ENCODE data around the gene PLEKHB2.
"Not testable (repeated sequence)": the region's sequence is repeated elsewhere in the genome, so short reads cannot be mapped to it uniquely, and the experiment has no call there.

Gene PLEKHB2, protein sequence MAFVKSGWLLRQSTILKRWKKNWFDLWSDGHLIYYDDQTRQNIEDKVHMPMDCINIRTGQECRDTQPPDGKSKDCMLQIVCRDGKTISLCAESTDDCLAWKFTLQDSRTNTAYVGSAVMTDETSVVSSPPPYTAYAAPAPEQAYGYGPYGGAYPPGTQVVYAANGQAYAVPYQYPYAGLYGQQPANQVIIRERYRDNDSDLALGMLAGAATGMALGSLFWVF

DNA sequence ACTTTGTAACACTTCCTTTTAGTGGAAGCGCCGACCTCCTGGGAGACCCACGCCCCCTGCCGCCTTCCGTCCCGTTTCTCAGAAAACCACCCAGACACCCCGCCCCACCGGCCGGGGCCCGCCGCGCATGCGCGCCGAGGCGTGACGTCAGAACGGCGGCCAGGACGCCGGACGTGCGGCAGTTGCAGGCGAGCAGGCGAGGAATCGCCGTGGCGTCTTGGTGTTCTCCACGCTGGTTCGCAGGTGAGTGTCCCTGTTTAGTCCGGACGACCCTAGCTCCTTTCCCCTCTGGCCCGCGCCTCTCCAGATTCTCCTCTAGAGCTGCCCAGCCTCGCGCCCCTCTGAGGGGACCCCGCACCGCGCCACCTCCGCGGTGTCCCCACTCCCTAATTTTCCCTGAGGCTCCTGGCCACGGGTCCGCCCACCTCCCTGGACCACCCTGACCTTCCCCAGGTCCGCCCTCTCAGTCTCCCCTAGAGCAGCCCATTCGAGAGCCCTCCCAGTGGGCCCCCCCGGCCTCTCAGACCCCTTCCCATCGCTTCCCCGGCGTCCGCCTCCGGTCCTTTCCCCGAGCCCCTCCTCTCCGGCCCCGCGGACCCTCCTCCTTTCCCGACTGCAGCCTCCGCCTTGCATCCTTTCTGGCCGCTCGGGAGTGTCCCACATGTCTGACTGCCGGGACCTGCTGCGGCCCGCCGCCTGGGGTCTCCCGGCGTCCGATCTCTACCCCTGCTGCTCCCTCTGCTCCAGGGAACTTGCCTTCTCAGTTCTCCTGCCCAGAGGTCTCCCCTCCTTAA is at the start of gene PLEKHB2:
Gene PLEKHB2, plus strand, starts transcription at position 181 of the 794 bp plus-strand sequence. CDS start 15,606 bp downstream, outside the sequence.
- DNase-seq (ENCODE audit: low read depth, low spot score) = peak; percentile 97

DNA sequence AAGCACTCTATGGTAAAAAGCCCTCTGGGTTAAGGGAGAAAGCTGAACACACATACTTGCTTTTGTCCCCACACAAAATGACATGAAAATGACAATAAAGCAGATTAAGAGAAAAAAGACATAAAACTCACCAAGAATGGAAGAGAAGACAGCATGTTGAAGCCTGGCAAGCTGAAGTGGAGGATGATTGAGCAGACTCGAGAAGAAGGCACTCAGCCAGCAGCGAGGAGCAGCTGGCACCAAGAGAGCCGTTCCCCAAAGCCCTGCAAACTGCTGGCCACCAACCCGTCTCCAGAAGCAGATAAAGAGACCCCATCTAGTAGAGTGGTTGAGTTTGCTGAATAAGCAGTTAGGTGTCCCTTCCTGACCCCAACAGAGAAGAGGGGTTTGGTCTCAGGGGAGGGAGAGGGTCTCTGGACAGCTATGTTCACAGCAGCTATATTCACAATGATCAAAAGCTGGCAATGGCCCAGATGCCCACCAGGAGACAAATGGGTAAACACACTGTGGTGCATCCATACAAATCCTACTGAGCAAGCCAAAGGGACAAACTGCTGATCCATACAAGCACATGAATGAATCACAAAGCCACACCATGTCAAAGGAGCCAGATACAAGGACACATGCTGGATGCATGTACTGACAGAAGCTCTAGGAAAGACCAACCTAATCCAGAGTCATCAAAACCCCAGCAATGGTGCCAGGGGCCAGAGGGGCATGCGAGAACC is 48.8 kb upstream of the PLEKHB2 start:
- no peak for DNase-seq (ENCODE audit: low read depth, low spot score)

DNA sequence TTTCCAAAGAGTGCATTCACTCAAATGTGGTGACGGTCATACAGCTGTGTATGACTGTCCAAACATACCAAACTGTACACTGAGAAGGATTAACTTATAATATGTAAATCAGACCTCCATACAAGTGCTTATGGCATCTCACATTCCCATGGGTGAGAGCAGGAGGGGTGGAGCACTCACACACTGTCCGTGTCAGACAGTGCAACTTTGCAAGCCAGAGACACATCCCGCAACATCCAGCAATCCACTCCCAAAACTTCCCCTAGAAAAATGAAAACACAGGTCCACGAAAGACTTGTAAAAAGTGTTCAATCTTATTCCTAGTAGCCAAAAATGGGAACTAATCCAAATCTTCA is 48.2 kb upstream of the PLEKHB2 start:
- no peak for DNase-seq (ENCODE audit: low read depth, low spot score)

DNA sequence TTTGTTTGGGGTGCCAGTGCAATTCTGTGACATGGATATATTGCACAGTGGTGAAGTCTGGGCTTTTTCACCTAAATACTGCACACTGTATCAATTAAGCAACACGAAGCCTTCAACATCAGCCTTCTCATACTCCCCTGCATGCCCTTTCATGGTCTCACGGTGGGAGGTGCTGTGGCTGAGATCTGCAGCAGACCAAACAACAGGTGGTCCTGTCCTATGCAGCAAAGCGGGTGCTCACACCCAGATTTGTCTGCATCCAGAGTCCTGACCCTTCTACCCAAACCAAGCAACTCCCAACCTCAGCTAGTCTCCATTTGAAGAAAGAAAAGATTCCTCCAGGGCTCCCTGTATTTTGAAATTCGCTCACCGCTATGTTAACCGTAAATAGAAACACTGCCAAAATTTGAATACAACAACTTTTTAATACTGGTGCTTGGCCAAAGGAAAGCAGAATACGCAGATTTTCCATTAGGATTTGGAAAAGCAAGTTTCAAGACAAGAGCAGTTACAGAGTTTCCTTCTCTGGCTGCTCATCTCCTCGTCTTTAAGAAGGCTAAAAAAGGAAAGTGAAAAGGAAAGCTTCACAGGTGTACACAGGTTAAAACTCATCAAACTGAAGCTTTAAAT is 46.8 kb upstream of the PLEKHB2 start:
- DNase-seq (ENCODE audit: low read depth, low spot score) = no peak

DNA sequence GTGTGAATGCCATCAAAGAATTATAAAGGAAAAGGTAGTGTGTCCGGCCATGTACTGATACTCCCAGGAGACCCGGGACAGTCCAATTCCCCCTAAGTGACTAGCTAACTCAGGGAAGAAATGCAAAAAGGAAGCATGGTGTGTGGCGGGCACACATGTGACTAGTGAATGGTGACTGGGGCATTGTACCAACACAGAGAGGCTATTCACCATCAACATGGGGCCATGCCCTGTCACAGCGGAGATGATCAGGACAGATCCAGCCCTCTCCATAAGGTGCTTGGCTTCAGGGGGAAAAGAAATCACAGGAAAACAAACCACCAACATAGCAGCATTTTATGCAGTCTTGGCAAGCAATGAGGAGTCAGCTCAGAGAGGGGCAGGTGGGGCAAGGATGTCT is 46.2 kb upstream of the PLEKHB2 start:
- no peak for DNase-seq (ENCODE audit: low read depth, low spot score)

DNA sequence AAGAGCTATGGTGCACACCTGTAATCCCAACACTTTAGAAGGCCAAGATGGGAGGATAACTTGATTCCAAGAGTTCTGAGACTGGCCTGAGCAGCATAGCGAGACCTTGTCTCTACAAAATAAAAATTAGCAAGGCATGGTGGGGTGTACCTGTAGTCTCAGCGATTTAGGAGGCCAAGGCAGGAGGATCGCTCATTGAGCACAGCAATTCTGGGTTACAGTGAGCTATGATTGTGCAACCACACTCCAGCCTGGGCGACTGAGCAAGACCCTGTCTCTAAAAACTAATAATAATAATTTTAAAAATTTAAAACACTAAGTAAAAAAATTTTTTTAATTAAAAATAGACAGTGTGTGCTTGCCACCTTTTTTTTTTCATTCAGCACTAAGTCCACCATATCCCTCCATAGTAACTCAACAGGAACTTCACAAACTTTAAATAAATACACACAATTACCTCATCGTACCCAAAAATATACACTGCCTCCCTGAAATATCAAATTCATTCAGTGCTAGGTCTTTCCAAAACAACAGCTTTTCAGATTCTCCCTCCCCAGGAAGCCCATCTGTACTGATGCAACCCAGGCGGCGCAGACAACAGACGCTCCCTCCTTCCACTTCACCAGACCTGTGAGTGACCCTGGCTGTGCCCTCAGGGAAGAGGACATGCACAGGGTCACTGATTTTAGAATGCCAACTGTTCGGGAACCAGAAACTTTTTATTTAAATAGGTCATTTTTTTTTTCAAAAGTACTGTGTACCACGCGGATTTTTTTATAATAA is 41.4 kb upstream of the PLEKHB2 start:
- no peak for DNase-seq (ENCODE audit: low read depth, low spot score)

DNA sequence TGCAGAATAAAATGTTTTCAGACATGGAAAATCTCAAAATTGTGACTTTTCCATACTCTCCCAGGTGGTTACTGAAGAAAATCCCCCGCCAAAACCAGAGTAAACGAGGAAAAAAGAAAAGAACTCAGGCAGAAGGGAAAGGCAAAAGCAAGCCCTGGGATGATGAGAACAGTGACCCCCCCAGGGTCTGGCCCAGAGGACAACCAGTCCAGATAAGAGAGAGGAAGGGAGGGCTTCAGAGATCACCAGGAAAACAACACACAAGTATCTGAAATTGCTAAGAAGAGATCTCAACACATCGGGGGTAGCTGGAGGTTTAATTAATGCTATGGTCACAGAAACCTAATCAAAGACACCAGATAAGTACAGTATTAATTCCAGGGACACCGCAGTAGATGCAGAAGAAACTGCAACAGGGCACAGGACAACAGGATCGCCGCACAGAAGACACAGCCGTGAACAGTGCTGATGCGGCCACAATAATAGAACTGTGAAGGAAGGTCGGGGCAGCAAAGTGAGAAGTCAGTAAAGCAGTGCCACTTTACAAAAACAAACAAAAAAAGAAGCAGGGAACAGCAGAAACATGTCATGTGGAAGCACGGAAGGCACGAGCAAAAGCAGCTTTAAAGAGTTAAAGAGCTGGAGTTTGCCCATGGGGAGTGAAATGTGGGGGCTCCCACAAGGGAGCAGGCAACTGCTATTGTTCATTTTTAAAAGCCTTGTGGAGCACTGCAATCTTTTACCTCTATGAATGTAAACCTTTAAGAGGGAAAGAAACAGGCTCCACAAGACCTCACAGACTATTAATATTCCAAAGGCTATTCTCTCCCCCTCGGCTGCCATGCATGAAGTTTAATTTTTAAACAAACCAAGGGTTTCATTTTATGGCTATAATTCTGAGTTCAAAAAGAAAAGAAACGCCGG is 40.3 kb upstream of the PLEKHB2 start:
- no peak for DNase-seq (ENCODE audit: low read depth, low spot score)

DNA sequence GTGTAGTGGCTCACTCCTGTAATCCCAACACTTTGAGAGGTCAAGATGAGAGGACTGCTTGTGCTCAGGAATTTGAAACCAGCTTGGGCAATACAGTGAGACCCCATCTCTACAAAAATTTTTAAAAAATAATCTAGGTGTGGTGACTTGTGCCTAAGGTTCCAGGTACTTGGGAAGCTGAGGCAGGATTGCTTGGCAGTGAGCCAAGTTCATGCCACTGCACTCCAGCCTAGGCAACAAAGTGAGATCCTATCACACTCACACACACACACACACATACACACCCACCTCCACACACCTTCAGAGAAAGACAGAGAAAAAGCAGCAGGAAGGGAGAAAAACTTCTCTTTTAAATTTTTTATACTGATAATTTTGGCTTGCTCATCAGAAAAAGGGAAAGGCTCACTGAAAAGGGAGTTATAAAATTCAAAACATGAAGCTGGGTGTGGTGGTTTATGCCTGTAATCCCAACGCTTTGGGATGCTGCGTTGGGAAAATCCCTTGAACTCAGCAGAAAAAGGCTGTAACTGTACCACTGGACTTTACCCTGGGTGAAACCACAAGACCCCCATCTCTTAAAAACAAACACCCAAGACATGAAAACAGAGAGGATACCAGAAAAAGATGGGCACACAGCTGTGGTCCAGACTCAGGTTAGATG is 37.5 kb upstream of the PLEKHB2 start:
- DNase-seq (ENCODE audit: low read depth, low spot score) = no peak

DNA sequence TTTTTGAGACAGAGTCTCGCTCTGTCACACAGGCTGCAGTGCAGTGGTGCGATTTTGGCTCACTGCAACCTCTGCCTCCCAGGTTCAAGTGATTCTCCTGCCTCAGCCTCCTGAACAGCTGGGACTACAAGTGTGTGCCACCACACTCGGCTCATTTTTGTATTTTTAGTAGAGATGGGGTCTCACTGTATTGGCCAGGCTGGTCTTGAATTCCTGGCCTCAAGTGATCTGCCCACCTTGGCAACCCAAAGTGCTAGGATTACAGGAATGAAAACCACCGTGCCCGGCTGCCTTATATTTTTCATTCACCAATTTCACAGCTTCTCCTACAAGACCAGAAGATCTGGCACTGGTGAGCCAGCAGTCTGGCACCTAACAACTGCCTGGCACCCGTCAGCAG is 37.0 kb upstream of the PLEKHB2 start:
- not testable (repeated sequence) for DNase-seq (ENCODE audit: low read depth, low spot score)

DNA sequence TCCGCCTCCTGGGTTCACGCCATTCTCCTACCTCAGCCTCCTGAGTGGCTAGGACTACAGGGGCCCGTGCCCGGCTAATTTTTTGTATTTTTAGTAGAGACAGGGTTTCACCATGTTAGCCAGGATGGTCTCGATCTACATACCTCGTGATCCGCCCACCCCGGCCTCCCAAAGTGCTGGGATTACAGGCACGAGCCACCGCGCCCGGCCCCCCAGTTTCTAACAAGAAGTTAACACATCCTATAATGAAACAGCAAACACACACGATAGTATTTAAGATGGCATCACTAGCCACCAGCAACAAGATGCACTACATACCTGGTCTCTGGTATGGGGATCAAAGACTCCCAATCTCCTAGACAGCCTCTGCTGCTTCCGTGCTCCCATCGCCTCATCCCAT is 29.6 kb upstream of the PLEKHB2 start:
- DNase-seq (ENCODE audit: low read depth, low spot score) = not testable (repeated sequence)

DNA sequence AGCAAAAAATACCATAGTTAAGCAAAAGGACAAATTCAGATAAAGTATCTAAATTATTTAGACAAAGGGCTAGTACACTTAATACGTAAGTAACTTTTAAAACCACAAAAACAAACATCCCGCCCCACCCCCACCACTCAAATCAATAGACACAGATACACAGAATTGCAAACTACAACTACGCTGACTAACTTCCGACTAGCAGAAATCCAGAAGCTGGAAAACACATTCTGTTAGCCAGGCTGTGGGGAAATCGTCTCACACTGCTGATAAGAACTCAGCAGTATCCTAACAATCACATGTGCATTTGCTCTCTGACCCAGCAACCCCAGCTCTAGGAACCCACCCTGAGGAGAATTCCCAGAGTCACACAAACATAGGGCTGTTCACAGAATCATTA is 28.4 kb upstream of the PLEKHB2 start:
- DNase-seq (ENCODE audit: low read depth, low spot score) = no peak

DNA sequence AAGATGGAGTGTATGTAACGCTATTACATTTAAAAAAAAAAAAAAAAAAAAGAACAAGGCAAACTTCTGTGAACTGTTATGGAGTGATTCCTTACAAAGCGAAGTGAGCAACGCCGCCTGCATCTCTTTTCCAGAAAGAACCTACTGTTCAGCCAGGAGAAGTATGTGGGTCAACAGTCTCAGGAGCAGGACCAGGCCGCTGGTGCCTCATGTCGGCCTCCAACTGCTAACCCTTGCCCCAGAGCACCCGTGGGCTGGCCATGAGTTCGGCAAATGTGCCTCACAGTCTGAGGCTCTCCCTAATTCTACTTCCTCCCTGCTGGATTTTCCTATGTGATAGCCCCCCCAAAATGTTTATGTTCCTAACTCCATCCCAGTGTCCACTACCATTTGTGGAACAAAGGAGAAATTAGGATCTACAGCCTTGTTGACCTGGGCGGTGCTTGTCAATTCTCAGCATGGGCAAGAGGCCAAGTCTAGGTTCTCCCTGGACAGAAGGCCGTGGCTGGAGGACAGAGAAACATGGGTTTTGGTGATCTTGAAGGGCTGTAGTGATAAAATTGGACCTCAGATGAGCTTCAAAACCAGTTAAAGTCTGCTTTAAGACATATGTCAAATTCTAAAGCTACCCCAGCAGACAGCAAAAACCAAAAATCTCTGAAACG is 27.8 kb upstream of the PLEKHB2 start:
- DNase-seq (ENCODE audit: low read depth, low spot score) = no peak

DNA sequence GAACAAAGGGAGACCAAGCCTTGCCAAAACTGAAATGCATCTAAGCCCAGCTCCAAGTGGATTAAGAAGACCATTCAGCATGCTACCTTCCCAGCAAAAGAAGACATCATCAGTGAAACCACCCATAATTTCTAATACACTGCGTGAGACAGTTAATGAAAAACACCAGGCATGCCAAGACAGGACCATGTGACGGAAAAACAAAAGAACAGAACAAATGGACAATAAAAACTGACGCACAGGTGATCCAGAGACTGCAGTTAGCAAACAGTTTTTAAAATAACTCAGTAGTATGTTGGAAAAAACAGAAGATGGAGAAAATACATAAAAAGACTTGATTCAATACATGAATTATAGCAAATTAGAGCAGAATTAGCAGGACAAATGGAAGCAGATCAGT is 27.2 kb upstream of the PLEKHB2 start:
- DNase-seq (ENCODE audit: low read depth, low spot score) = no peak

DNA sequence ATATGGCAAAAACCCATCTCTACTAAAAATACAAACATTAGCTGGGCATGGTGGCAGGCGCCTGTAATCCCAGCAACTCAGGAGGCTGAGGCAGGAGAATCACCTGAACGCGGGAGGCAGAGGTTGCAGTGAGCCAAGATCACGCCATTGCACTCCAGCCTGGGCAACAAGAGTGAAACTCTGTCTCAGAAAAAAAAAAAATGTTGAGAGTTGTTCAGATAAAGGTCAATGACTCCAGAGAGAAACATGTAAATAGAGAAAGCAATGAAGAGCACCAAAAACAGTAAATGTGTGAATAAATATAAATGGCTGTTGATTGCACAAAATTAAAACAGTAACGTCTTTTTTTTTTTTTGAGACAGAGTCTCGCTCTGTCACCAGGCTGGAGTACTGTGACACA is 25.2 kb upstream of the PLEKHB2 start:
- not testable (repeated sequence) for DNase-seq (ENCODE audit: low read depth, low spot score)

DNA sequence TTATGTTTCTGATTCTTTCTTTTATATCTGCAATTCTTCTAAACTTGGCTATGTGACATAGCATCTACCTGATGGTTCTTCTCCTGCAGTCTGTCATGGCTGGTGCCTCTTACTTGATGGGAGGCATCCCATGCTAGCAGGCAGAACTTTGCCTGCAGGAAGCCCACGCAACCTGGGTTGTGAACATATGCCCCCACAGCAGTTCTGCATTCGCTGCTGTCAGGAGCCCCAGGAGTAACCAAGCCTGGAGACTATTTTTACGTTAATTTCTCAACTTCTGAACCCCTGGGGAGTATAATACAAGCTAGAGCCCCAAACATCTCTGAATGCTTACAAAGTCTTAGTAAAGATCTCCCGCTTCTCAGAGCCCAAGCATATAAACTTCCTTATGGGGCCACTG is 23.9 kb upstream of the PLEKHB2 start:
- no peak for DNase-seq (ENCODE audit: low read depth, low spot score)

DNA sequence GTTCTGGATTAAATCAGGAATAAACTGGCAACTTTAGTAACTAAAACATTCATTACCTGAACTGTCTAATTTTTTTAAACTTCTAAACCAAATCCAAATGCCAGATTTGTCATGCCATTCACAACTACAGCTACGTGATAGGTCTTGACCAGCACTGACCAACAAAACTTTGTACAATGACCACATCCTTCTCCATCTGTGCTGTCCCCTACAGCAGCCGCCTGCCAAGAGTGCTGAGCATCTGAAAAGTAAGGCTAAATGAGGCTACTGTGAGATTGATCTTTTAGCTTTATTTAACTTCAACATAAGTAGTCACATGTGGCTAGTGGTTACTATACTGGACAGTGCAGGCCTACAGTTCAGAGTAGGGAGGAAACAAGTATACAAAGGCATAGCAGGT is 19.5 kb upstream of the PLEKHB2 start:
- no peak for DNase-seq (ENCODE audit: low read depth, low spot score)

DNA sequence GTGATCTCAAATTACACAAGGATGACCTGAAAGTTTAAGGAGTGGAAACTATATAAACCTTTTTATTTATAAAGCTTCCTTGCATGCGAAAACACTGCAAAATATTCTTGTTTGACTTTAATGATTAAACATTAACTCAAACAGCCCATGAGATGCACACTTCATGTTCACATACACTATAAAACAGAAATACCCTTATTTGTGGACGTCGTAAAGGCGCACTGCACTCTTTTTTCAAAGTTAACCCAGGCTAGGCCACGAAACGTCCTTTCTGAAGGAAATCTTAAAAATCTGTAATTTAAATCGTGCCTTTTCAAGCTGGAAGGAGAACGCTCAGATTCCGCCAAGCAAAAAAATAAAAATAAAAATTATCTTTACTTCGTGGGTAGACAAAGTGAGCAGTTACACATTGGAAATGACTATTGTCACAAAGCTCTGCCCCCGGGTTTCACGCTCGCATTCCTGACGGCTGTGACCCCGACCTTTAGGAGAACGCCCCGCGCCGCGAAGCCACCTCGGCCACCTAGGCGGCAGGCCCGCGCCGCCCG is 12.6 kb upstream of the PLEKHB2 start:
- no peak for DNase-seq (ENCODE audit: low read depth, low spot score)

DNA sequence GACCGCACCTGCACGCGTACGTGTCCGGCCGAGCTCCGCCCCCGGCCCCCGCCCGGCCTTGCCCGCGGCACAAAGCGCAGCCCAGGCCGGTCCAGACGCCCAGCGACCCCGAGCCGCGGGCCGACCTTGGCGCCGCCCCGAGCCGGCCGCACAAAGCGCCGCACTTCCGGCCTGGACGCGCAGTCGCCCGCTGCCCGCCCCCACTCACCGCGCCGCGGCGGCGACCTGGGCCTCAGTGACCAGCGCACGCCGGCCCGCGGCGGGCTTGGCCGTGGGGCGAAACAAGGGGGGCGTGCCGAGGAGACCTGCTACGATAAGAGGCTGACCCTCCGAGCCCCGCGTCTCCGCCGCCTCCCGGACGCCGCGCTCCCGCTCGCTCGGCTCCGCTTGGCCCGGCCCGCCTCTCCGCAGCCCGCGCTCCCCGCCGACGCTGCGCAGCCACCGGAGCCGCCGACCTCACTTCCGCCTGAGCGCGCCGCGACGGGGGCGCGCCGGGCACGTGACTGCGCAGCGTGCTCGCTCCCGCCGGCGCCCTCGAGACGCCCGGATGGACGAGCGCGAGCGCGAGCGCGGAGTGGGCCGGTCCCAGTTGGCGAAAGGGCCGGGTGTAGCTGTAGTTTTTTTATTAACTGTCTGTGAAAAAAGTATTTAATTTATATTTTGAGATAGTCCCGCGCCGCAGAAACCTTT is 12.0 kb upstream of the PLEKHB2 start, which contains the start of gene FAM168B:
Gene FAM168B, minus strand, starts transcription at position 455 of the 690 bp plus-strand sequence. CDS start 10,814 bp downstream, outside the sequence.
- peak; percentile 97 for DNase-seq (ENCODE audit: low read depth, low spot score)
